ENCODE data around the gene AJM1.

AJM1 gene

DNA sequence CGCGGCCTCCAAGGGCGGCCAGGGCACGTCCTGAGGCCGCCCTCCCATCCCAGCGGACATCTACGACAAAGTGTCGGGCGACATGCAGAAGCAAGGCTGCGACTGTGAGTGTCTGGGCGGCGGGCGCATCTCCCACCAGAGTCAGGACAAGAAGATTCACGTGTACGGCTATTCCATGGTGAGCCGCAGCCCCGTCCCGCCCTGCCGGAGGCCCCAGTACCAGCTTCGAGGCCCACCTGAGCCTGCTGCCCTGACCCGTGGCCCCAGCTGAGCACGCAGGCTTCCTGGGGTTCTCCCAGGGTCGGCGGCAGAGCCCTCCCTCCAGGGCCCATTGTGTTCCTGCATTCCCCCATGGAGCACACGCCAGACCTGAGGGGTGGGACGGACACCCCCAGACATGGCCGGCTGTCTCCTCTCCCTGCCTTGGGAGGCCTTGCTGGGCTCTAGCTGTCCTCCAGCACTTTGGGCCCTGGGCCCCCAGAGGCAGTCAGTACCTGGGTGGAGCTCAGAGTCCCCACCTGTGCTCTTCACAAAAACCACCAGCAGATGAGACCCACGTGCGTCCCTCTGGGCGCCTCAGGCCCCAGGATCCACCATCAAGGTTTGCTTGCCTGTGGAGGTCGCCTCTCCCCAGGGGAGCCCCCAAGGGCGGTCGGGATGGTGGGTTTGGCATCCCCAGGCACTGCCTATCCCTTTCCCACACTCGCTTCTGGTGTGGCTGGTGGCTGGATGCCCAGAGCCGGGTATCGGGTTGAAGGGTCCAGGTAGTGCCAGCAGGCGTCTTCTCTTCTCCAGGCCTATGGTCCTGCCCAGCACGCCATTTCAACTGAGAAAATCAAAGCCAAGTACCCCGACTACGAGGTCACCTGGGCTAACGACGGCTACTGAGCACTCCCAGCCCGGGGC, 7.9 kb downstream of the AJM1 start:
- H3K27me3 ChIP-seq (replicated peaks; ENCODE audit: control insufficient read depth, insufficient read depth, low read length): no peaks in the 10 kb centered on the region
- peak overlapping the region; percentile 87 for H3K4me3 ChIP-seq (replicated peaks; ENCODE audit: low read depth, low read length)
- TF ChIP-seq, protein P1, sequence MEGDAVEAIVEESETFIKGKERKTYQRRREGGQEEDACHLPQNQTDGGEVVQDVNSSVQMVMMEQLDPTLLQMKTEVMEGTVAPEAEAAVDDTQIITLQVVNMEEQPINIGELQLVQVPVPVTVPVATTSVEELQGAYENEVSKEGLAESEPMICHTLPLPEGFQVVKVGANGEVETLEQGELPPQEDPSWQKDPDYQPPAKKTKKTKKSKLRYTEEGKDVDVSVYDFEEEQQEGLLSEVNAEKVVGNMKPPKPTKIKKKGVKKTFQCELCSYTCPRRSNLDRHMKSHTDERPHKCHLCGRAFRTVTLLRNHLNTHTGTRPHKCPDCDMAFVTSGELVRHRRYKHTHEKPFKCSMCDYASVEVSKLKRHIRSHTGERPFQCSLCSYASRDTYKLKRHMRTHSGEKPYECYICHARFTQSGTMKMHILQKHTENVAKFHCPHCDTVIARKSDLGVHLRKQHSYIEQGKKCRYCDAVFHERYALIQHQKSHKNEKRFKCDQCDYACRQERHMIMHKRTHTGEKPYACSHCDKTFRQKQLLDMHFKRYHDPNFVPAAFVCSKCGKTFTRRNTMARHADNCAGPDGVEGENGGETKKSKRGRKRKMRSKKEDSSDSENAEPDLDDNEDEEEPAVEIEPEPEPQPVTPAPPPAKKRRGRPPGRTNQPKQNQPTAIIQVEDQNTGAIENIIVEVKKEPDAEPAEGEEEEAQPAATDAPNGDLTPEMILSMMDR (IDR thresholded peaks at IDR 0.05; ENCODE audit: insufficient read depth, low read length, poor library complexity, severe bottlenecking): no peak
- no peak for DNase-seq (ENCODE audit: extremely low read depth, insufficient read length)
- H3K36me3 ChIP-seq (ENCODE audit: control insufficient read depth, insufficient read depth, low read length): peaks cover 19% of the 10 kb centered on the region

DNA sequence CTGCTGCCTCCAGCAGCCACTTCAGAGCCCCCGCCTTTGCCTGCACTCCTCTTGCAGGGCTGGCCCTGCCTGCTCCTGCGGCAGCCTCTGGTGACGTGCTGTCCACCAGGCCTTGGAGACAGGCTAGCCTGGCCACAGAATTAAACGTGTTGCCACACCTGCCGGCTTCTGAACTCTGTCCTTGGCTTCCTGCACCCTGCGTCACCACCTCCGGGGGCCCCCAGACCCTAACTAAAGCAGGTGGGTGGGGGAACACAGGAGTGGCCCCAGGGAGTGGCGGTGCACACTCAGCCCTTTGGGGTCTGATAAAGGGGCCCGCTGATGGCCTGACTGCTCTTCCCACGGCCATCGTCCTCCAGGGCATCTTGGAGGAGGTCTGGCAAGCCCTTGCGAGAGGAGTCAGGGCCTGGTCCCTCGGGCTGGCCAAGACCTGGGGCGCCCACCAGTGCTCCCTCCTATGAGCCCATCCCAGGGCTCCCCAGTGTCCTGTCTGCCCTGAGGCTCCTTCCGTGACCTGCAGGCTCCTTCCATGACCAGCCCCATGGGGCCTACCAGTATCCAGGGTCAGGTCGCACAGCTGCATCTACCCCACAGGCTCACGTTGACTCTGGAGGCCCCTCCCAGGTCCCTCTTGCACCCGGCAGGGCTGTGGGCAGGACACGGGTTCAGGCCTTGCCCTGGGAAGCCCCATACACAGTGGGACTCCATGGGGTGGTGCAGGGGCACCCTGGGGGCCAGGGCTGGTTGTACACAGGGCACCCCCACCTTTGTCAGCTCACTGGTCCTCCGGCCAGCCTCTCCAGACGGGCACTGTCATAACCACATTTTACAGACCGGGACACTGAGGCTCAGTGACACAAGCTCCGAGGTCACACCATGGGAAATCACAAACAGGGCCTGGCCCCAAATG, 8.8 kb downstream of the AJM1 start:
- DNase-seq (ENCODE audit: extremely low read depth, insufficient read length): peak; percentile 13
- no peak overlapping the region for H3K4me3 ChIP-seq (replicated peaks; ENCODE audit: low read depth, low read length)
- no peaks in the 10 kb centered on the region for H3K27me3 ChIP-seq (replicated peaks; ENCODE audit: control insufficient read depth, insufficient read depth, low read length)
- peaks cover 19% of the 10 kb centered on the region for H3K36me3 ChIP-seq (ENCODE audit: control insufficient read depth, insufficient read depth, low read length)
- TF ChIP-seq, protein P1 (IDR thresholded peaks at IDR 0.05; ENCODE audit: insufficient read depth, low read length, poor library complexity, severe bottlenecking): no peak

- TF ChIP-seq, protein P1 (IDR thresholded peaks at IDR 0.05; ENCODE audit: insufficient read depth, low read length, poor library complexity, severe bottlenecking): no peak
- Histone ChIP-seq H3K36me3 (ENCODE audit: control insufficient read depth, insufficient read depth, low read length) (peaks cover 19% of the 10 kb centered on the region), H3K4me3 (replicated peaks; ENCODE audit: low read depth, low read length) (no peak within 1 kb of the TSS), H3K27me3 (replicated peaks; ENCODE audit: control insufficient read depth, insufficient read depth, low read length) (no peaks in the 10 kb centered on the region)
- DNase-seq (ENCODE audit: extremely low read depth, insufficient read length): peak; percentile 13
These were observed 9.8 kb downstream of the AJM1 start, which contains the start of gene MAMDC4 for GRCh38 chr9:136851941-136852663. TSS of gene MAMDC4 (plus strand) at chr9:136852346. CDS start at chr9:136852417, 71 bp downstream.

GRCh38 chr9:136852664-136853595, 10.7 kb downstream of the AJM1 start:
- TF ChIP-seq, protein P1 (IDR thresholded peaks at IDR 0.05; ENCODE audit: insufficient read depth, low read length, poor library complexity, severe bottlenecking): no peak
- peaks cover 19% of the 10 kb centered on the region for H3K36me3 ChIP-seq (ENCODE audit: control insufficient read depth, insufficient read depth, low read length)

More at GRCh38 chr9:136852664-136853595, 10.7 kb downstream of the AJM1 start:
- Histone ChIP-seq H3K27me3 (replicated peaks; ENCODE audit: control insufficient read depth, insufficient read depth, low read length) (no peaks in the 10 kb centered on the region), H3K4me3 (replicated peaks; ENCODE audit: low read depth, low read length) (no peak overlapping the region)
- DNase-seq (ENCODE audit: extremely low read depth, insufficient read length): peak; percentile 18
